Gastroesophageal sphincter (tissue), 4 donors: Measurements from ENCODE around the gene MIPEP. TPM values are rescaled to one million over a fixed set of nuclear protein-coding genes. Genes with fewer than 3 reads are reported as not detected.

Experiments used
- ATAC-seq: fragments of 150-250 bp; one replicate; pipeline ENCODE4 v1.9.1; 2016; ENCODE audit warnings: mild to moderate bottlenecking, moderate library complexity
- H3K27ac ChIP-seq, 4 donors: fragments of 200-600 bp; sonication (generic) in 3 of 4; 1 replicate in 3 of 4; 2 replicates in 1 of 4; pipeline ENCODE4 v1.5.1; 2016 to 2019
- H3K27me3 ChIP-seq: fragments of 200-600 bp; sonication (generic); one replicate; pipeline ENCODE4 v1.5.1; 2019
- H3K36me3 ChIP-seq, 2 donors: fragments of 200-600 bp; sonication (generic); one replicate each; pipeline ENCODE4 v1.5.1; 2019; ENCODE audit warnings: control low read depth in 1 of 2
- H3K4me1 ChIP-seq, 3 donors: fragments of 200-600 bp; sonication (generic); 1 replicate in 2 of 3; 2 replicates in 1 of 3; pipeline ENCODE4 v1.5.1; 2016 to 2019; ENCODE audit warnings: control low read depth in 2 of 3
- H3K4me3 ChIP-seq, 2 donors: fragments of 200-600 bp; sonication (generic); one replicate each; pipeline ENCODE4 v1.5.1; 2019; ENCODE audit warnings: mild to moderate bottlenecking in 1 of 2, moderate library complexity in 1 of 2
- H3K9me3 ChIP-seq, 3 donors: fragments of 200-600 bp; sonication (generic); one replicate each; pipeline ENCODE4 v1.5.1; 2017 to 2019; ENCODE audit warnings: control low read depth in 2 of 3
- CTCF ChIP-seq, 4 experiments: fragments of 200-600 bp in 2 of 4; fragments of 450-650 bp in 2 of 4; sonication (generic) in 1 of 4; IDR thresholded peaks; one replicate each; pipeline ENCODE4 v1.5.1; 2017 to 2019; ENCODE audit warnings: antibody characterized with exemption in 4 of 4, mild to moderate bottlenecking in 2 of 4, moderate library complexity in 2 of 4
- EP300 ChIP-seq: sonication (generic); formaldehyde crosslinking; IDR thresholded peaks from one replicate; pipeline ENCODE4 v1.6.1; 2017; ENCODE audit warnings: antibody characterized with exemption, mild to moderate bottlenecking
- POLR2A ChIP-seq, 2 donors: fragments of 450-650 bp; IDR thresholded peaks; one replicate each; pipeline ENCODE4 v1.6.1; 2017; ENCODE audit warnings: antibody characterized with exemption in 2 of 2, mild to moderate bottlenecking in 2 of 2, moderate library complexity in 1 of 2
- POLR2AphosphoS5 ChIP-seq: sonication (generic); formaldehyde crosslinking; IDR thresholded peaks from one replicate; pipeline ENCODE4 v1.6.1; 2017; ENCODE audit warnings: antibody characterized with exemption
- WGBS, 2 donors: methylation state at CpG; one replicate each; pipeline ENCODE4 v1.1.5; 2018; ENCODE audit warnings: low coverage in 1 of 2; 5-methylcytosine and 5-hydroxymethylcytosine counted together
- total RNA-seq, 4 donors: library from RNA; depleted of rRNA; stranded (reverse); fragments of >200 nt; gene quantifications; one replicate each; pipeline ENCODE4 v1.1.0, GENCODE V29; 2016

Gene MIPEP
- total RNA-seq, 4 donors from 2014 or later = 12.4 to 27.4 (median 20.3) TPM

GRCh38 chr13:23716401-23716800 is 172.8 kb downstream of the MIPEP start:
- H3K4me1 ChIP-seq = no peaks in the 10 kb centered on the region
- TF ChIP-seq POLR2A (IDR thresholded peaks at IDR 0.05) (no peak), CTCF (IDR thresholded peaks at IDR 0.05) (no peak), POLR2AphosphoS5 (no peak)
- no peak for ATAC-seq
- H3K27ac ChIP-seq = no peak overlapping the region
- H3K9me3 ChIP-seq = no peaks in the 10 kb centered on the region
- no CpG with 5 or more reads among the region's 2 CpGs for WGBS, 2 donors
- no peaks in the 10 kb centered on the region for H3K27me3 ChIP-seq
- H3K4me3 ChIP-seq = no peak overlapping the region
- no peaks in the 10 kb centered on the region for H3K36me3 ChIP-seq

- no peak for ATAC-seq
- no peaks in the 10 kb centered on the region for H3K9me3 ChIP-seq
- no peaks in the 10 kb centered on the region for H3K27me3 ChIP-seq
- no peak overlapping the region for H3K27ac ChIP-seq
- TF ChIP-seq POLR2AphosphoS5 (no peak), CTCF (IDR thresholded peaks at IDR 0.05) (peak in 3 of 4 experiments; percentile 39 to 47 (median 40))
- H3K4me1 ChIP-seq = no peaks in the 10 kb centered on the region
- no peak overlapping the region for H3K4me3 ChIP-seq
- H3K36me3 ChIP-seq = no peaks in the 10 kb centered on the region
- 100% methylated on average over 1 of the region's 11 CpGs; no CpG with 5 or more reads in 1 of the 2 donors for WGBS, 2 donors
Observed at GRCh38 chr13:23715762-23716235, 173.4 kb downstream of the MIPEP start.

GRCh38 chr13:23715092-23715761 is 174.0 kb downstream of the MIPEP start:
- Histone ChIP-seq H3K4me3 (no peak overlapping the region), H3K27me3 (no peaks in the 10 kb centered on the region), H3K9me3 (no peaks in the 10 kb centered on the region), H3K4me1 (no peaks in the 10 kb centered on the region), H3K36me3 (no peaks in the 10 kb centered on the region), H3K27ac (no peak overlapping the region)
- TF ChIP-seq POLR2AphosphoS5 (no peak), POLR2A (IDR thresholded peaks at IDR 0.05) (no peak), EP300 (no peak), CTCF (IDR thresholded peaks at IDR 0.05) (no peak)
- no peak for ATAC-seq
- WGBS, 2 donors = 90 to 100% methylated on average over 2 to 3 of the region's 19 CpGs

- Histone ChIP-seq H3K4me1 (no peaks in the 10 kb centered on the region), H3K27ac (no peak overlapping the region), H3K36me3 (no peaks in the 10 kb centered on the region), H3K4me3 (no peak overlapping the region), H3K9me3 (no peaks in the 10 kb centered on the region), H3K27me3 (no peaks in the 10 kb centered on the region)
- 70 to 85% methylated on average over 2 to 5 of the region's 5 CpGs for WGBS, 2 donors
- TF ChIP-seq CTCF (IDR thresholded peaks at IDR 0.05) (no peak), POLR2AphosphoS5 (no peak), EP300 (no peak), POLR2A (IDR thresholded peaks at IDR 0.05) (no peak)
- ATAC-seq = no peak
Observed at GRCh38 chr13:23714672-23715071, 174.5 kb downstream of the MIPEP start.

- H3K36me3 ChIP-seq = no peaks in the 10 kb centered on the region
- no peaks in the 10 kb centered on the region for H3K9me3 ChIP-seq
- no peak for TF ChIP-seq CTCF (IDR thresholded peaks at IDR 0.05)
- TF ChIP-seq POLR2A (IDR thresholded peaks at IDR 0.05) = no peak
- TF ChIP-seq POLR2AphosphoS5 = no peak
- TF ChIP-seq EP300 = no peak
- H3K27ac ChIP-seq = no peak overlapping the region
- ATAC-seq = no peak
- no peaks in the 10 kb centered on the region for H3K27me3 ChIP-seq
- 76 to 83% methylated on average over 2 to 3 of the region's 3 CpGs for WGBS, 2 donors
- H3K4me3 ChIP-seq = no peak overlapping the region
- H3K4me1 ChIP-seq = no peaks in the 10 kb centered on the region
Observed at GRCh38 chr13:23711355-23711754, 177.8 kb downstream of the MIPEP start.
